ENCODE results near the gene RARRES2. TPM values are rescaled to one million over a fixed set of nuclear protein-coding genes. Genes with fewer than 3 reads are reported as not detected.
A peak's percentile ranks its signal among the peaks of the same experiment; 100 is the strongest.

Gene RARRES2
- total and polyA plus RNA-seq, 2 of the 13 experiments (the other 11 are each of a cell fraction or from before 2014, with no cell fraction given): 134 to 172 TPM

DNA sequence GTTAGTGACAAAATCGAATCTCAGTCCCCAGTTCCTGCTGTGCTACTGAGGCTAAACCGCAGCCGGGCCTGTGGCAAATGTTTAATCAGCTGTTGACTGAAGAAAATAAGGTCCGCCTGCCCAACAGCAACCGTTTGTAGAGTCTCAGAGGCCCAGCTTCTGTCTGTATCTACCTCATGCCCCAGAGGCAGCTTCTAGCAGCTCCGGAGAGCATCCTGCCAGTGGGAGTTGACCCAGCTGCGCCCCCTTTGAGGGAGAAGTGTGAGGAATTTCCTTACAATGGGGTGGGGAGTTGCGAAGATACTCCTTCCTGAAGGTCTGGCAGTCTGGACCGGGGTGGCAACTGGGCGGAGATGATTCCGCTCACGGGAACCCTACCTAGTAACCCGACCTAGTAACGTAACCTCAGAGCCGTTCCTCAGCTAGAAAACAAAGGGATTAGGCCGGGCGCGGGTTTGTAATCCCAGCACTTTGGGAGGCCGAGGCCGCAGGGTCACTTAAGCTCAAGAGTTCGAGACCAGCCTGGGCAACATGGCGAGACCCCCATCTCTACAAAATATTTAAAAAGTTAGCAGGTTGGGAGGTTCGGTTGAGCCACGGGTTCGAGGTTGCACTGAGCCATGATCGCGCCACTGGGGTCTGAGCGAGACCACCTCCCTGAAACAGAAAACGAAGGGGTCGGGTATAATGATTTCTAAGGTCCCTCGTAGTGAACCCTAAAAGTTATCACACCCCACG lies 36.9 kb upstream of the RARRES2 start (continued):
- TF ChIP-seq, protein P1, sequence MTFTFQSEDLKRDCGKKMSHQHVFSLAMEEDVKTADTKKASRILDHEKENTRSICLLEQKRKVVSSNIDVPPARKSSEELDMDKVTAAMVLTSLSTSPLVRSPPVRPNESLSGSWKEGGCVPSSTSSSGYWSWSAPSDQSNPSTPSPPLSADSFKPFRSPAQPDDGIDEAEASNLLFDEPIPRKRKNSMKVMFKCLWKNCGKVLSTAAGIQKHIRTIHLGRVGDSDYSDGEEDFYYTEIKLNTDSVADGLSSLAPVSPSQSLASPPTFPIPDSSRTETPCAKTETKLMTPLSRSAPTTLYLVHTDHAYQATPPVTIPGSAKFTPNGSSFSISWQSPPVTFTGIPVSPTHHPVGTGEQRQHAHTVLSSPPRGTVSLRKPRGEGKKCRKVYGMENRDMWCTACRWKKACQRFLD (CRISPR knock-in tag; IDR thresholded peaks at IDR 0.05; ENCODE audit: borderline replicate concordance): no peak
- TF ChIP-seq EZH2 (conservative IDR thresholded peaks at IDR 0.05; ENCODE audit: low read depth, low read length) (no peak), ESRRA (CRISPR knock-in tag; IDR thresholded peaks at IDR 0.05; ENCODE audit: low read depth) (0 out of 2 replicates have a peak, but pooled peaks have one; percentile 25), ZFP36 (IDR thresholded peaks at IDR 0.05; ENCODE audit: borderline replicate concordance, low read depth, low read length, partially characterized antibody) (no peak), TFAP4 (IDR thresholded peaks at IDR 0.05; ENCODE audit: borderline replicate concordance, low read depth) (peak; percentile 95), CREB3 (CRISPR knock-in tag; IDR thresholded peaks at IDR 0.05) (no peak), ZNF75D (CRISPR knock-in tag; IDR thresholded peaks at IDR 0.05; ENCODE audit: borderline replicate concordance) (no peak), CREBL2 (CRISPR knock-in tag; IDR thresholded peaks at IDR 0.05; ENCODE audit: borderline replicate concordance) (no peak; the same call in 1 of the 2 replicates), ZNF326 (CRISPR knock-in tag; IDR thresholded peaks at IDR 0.05; ENCODE audit: borderline replicate concordance) (no peak), ZNF142 (CRISPR knock-in tag; IDR thresholded peaks at IDR 0.05) (0 out of 2 replicates have a peak, but pooled peaks have one; percentile 50), ZNF484 (CRISPR knock-in tag; IDR thresholded peaks at IDR 0.05; ENCODE audit: borderline replicate concordance, low read depth) (no peak), ARID3A (IDR thresholded peaks at IDR 0.05; ENCODE audit: low read depth, low read length) (peak; percentile 35; the same call in 1 of the 2 replicates), ZNF564 (CRISPR knock-in tag; IDR thresholded peaks at IDR 0.05) (peak; percentile 30)
- TF ChIP-seq, protein P2, sequence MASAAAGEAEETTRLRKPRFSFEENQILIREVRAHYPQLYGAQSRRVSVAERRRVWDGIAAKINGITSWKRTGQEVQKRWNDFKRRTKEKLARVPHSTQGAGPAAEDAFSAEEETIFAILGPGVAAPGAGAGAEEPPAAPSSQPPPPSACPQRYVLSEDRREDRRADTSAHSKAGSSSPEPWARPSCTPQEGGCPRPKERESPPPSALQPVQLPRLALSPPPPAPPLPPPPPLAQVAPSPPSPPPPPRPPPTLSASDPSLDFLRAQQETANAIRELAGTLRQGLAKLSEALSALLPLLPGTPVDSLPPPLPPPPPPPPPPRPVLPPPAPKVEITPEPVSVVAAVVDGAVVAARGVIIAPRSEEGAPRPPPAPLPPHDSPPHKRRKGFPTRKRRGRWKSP (CRISPR knock-in tag; IDR thresholded peaks at IDR 0.05): peak; percentile 70; the same call in 1 of the 2 replicates

All from HepG2 (cell line).